ENCODE data around the gene KRTAP13-2.

GRCh38 chr21:30349572-30349971 is 22.5 kb downstream of the KRTAP13-2 start:
- TF ChIP-seq CTCF (IDR thresholded peaks at IDR 0.05): no peak
- TF ChIP-seq HMGXB4 (CRISPR knock-in tag; IDR thresholded peaks at IDR 0.05; ENCODE audit: borderline replicate concordance): no peak
- no peak for TF ChIP-seq SMC3 (IDR thresholded peaks at IDR 0.05)
- no peak for TF ChIP-seq POLR2A (IDR thresholded peaks at IDR 0.05; ENCODE audit: low read length)
